Astrocyte (in vitro differentiated cells and primary cell): ENCODE measurements around the gene NFAM1.

ENCODE experiments used
- CTCF ChIP-seq: IDR thresholded peaks from 2 replicates; pipeline ENCODE4 v1.5.1; 2011; ENCODE audit warnings: low read depth, mild to moderate bottlenecking, inconsistent platforms, low read length, moderate library complexity; ENCODE audit not compliant: insufficient read depth
- EZH2 ChIP-seq: IDR thresholded peaks from 2 replicates; pipeline ENCODE4 v1.6.1; 2012; ENCODE audit warnings: mild to moderate bottlenecking, low read length, inconsistent platforms; ENCODE audit not compliant: insufficient read depth

- TF ChIP-seq CTCF (no peak), EZH2 (no peak)
Measured at GRCh38 chr22:42334875-42335512, 97.2 kb downstream of the NFAM1 start.
